Measurements from ENCODE around the gene TIMP2.

The TIMP2 gene

GRCh38 chr17:78812855-78813254, 112.3 kb downstream of the TIMP2 start:
- no peak for DNase-seq (ENCODE audit: low read depth)

- DNase-seq (ENCODE audit: low read depth): no peak
These were observed 117.0 kb downstream of the TIMP2 start for GRCh38 chr17:78808163-78808562.

GRCh38 chr17:78806451-78806850, 118.7 kb downstream of the TIMP2 start:
- DNase-seq (ENCODE audit: low read depth): no peak

GRCh38 chr17:78805301-78805700, 119.9 kb downstream of the TIMP2 start:
- DNase-seq (ENCODE audit: low read depth): no peak

- DNase-seq (ENCODE audit: low read depth): no peak
These were observed 120.4 kb downstream of the TIMP2 start for GRCh38 chr17:78804777-78805176.

- no peak for DNase-seq (ENCODE audit: low read depth)
These were observed 121.9 kb downstream of the TIMP2 start for GRCh38 chr17:78803186-78803845.

All from activated T-cell treated with anti-CD3 and anti-CD28 coated beads for 1 hour (primary cell).